HG03095 (cell line): ENCODE results near the gene FAF2.
A peak's percentile ranks its signal among the peaks of the same experiment; 100 is the strongest.
"Not testable (repeated sequence)": the region's sequence is repeated elsewhere in the genome, so short reads cannot be mapped to it uniquely, and the experiment has no call there.

Source experiments
- ATAC-seq: cut with Tn5 transposase; IDR thresholded peaks from one replicate; pipeline ENCODE4 v1.9.1; 2021; ENCODE audit warnings: moderate library complexity; ENCODE audit not compliant: unreplicated experiment

The FAF2 gene

DNA sequence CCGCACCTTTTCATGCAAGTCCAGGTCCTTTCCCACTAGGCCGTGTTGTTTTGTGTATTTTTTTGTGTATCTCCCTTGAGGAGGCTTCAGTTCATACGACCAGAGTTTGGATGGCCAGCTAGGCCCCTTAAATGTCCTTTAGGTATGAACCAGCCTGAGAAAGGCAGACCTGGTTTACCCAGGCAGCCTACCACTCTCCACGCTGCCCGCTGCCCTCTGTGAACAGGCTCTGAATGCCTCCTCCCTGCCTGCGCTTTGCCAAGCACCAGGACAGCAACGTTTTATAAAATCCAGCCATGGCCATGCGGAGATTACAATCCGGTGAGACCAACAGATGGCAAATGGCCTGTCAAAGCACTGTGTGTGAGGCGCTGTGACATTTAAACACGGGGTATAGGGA is 31.2 kb upstream of the FAF2 start:
- no peak for ATAC-seq

DNA sequence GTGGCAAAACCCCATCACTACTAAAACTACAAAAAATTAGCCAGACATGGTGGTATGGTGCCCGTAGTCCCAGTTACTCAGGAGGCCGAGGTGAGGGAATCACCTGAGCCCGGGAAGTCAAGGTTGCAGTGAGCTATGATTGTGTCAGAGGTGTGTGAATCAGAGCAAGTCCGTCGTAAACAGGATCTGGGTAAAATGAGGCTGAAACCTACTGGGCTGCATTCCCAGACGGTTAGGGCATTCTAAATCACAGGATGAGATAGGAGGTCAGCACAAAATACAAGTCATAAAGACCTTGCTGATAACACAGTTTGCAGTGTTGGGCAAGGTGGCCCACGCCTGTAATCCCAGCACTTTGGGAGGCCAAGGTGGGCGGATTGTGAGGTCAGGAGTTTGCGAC is 29.9 kb upstream of the FAF2 start:
- ATAC-seq = no peak

DNA sequence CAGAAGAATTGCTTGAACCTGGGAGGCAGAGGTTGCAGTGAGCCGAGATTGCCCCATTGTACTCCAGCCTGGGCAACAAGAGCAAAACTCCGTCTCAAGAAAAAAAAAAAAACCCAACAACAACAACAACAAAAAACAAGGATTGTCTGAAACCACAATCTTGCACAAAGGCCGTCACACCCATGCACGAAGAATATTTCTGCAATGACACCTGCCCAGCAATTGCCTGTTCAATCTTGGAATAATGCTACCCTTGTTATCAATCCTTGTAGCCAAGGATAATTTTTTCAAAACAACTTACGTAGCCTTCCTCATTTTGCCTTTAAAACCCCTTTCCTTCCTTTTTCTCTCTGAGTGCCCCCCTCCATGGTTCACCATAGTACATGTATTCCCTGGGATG is 28.1 kb upstream of the FAF2 start:
- no peak for ATAC-seq

DNA sequence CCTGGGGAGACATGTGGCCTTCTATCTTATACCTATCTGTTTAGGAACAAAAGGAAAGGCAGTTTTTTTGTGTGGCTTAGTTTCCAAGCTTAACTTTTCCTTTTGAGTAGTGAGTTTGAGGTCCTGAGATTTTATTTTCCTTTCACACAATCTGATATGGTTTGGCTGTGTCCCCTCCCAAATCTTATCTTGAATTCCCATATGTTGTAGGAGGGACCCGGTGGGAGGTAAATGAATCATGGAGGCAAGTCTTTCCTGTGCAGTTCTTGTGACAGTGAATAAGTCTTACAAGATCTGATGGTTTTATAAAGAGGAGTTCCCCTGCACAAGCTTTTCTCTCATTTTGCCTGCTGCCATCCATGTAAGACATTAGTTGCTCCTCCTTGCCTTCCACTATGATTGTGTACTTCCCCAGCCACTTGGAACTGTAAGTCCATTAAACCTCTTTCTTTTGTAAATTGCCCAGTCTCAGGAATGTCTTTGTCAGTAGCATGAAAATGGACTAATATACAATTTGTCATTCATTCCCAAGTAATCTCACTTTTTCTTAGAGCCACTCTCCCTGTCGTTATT is 27.1 kb upstream of the FAF2 start:
- no peak for ATAC-seq

GRCh38 chr5:176424181-176424580 is 24.0 kb upstream of the FAF2 start:
- ATAC-seq = no peak

DNA sequence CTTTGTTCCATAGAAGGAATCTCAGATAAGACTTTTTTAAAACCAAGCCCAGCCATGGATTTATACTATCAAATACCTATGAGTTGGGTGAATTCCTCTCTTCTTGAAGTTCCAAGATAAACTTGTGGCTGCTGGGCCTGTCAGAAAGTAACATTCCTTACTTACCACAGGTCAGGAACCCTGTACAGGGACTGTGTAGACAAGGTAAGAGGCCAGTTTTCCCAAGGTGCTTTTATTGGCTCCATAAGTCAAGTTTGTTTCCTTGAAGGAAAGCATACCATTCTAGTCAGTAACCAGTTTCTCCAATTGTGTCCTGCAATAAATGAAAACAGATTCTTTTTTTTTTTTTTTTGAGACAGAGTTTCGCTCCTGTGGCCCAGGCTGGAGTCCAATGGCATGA is 23.0 kb upstream of the FAF2 start:
- no peak for ATAC-seq

GRCh38 chr5:176425791-176426190 is 22.4 kb upstream of the FAF2 start:
- ATAC-seq = no peak

DNA sequence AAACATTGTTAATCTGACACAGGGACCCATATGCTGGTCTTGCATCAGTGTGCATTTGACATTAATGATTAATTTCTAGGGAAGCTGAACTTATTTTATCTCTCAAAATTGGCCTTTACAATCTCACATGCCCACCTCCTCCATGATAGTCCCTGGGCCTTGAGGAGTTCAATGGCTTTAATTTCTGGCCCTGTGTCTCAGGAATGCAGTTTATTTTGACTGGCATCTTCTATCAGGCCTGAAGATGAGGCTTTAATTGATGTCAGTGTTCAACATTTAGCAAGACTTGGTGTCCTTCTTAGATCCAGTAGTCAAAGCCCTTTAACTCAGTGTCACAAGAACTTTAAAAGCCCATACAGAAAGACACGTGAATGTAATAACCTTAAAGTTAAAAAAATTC is 21.3 kb upstream of the FAF2 start:
- ATAC-seq = no peak

DNA sequence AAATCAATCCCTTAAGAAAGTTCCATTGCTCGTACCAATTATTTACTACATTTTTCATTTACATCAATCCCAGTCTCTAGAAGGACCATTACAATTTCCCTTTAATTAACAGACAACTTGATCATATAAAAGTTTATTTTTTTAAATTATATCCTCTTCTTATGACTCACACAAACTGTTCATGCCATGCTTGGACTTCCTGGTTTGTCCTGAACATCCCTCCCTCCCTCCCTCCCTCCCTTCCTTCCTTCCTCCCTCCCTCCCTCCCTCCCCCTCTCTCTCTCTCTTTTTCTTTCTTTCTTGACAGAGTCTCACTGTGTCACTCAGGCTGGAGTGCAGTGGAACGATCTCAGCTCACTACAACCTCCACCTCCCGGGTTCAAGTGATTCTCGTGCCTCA is 20.2 kb upstream of the FAF2 start:
- ATAC-seq = no peak

DNA sequence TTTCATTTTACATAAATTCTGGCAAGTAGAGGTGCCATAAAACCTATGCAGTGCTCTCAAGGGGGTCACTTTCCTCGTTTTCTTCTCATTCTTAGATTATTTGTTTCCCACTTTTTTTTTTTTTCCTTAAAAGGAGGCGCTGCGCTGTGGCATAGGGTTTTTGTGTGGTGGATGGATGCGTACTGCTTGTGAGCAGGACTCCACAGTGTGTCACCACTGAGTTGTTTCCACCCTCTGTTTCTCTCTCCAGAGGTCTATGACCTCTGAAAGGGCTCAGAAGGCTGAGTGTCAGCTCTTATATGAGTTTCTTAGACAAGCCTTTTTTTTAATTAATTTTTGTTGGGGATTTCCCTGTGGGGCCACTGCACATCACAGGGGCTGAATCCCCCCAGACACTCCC is 18.2 kb upstream of the FAF2 start:
- ATAC-seq = no peak

GRCh38 chr5:176432707-176433106 is 15.5 kb upstream of the FAF2 start:
- ATAC-seq = no peak

- no peak for ATAC-seq
These were observed 11.5 kb upstream of the FAF2 start for GRCh38 chr5:176436656-176437055.

DNA sequence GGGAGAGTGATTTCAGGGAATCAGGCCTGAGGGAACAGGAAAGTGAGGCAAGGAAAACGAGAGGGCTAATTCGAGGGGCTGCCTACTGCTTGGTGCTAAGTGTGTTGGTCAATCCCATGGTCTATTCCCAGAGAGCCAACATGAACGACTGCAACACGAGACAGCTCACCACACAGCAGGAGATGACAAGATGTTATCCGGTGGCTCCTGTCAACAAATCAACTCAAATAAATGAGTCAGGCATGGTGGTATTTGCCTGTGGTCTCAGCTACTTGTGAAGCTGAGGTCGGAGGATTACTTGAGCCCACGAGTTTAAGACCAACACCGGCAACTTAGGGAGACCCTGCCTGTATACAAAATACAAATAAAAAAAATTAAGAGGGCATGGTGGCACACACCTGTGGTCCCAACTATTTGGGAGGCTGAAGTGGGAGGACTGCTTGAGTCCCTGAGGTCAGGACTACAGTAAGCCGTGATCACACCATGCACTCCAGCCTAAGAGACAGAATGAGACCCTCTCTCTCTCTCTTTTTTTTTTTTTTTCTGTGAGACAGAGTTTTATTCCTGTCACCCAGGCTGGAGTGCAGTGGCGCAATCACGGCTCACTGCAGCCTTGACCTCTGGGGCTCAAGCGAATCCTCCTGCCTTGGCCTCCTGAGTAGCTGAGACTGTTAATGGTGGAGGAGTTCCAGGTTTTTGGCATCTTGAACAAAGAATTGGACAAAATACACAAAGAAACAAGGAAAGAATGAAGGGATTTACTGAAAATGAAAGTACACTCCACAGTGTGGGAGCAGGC is 9.0 kb upstream of the FAF2 start:
- no peak for ATAC-seq

- no peak for ATAC-seq
These were observed 7.1 kb upstream of the FAF2 start for GRCh38 chr5:176440927-176441706.

DNA sequence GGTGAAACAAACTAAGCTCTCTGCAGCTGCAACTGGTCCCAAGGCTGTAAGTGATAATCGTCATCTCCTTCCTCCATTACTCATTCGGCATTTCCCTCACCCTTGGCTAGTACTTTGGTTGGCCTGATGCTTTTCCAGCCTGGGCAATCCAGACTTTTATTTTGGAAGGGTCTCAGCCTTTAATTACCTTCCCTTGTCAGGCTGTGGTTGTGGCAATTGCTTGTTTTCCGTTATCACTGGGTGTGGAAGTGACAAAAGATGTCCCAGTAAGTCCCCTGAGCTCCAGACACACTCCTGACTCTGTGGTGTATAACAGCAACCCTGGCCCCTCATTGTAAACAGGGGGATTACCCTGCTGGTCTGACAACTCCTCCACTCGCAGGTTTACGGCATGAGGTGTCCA is 6.3 kb upstream of the FAF2 start:
- ATAC-seq = no peak

DNA sequence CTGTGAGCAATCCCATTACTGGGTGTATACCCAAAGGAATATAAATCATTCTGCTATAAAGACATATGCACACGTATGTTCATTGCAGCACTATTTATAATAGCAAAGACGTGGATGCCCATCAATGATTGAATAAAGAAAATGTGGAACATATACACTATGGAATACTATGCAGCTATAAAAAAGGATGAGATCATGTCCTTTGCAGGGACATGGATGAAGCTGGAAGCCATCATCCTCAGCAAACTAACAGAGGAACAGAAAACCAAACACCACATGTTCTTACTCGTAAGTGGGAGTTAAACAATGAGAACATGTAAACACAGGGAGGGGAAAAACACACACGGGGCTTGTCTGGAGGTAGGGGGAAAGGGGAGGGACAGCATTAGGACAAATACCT is 5.3 kb upstream of the FAF2 start:
- not testable (repeated sequence) for ATAC-seq

DNA sequence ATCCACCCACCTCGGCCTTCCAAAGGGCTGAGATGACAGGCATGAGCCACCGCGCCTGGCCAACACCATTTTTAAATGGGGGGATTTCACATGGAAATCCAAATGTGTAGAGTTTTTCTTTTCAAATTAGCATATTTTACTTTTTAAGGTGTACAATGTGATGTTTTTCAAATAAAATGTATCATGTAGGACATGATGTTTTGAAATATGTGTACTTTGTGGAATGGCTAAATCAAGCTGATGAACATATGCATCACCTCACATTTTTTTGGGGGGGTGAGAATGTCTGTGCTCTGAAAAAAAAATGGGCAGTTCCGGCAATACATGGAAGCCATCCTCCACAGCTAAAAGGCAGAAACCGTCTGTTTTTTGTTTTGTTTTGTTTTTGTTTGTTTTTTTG is 3.4 kb upstream of the FAF2 start:
- ATAC-seq = no peak

- ATAC-seq = no peak
These were observed 2.0 kb upstream of the FAF2 start for GRCh38 chr5:176446028-176446665.

DNA sequence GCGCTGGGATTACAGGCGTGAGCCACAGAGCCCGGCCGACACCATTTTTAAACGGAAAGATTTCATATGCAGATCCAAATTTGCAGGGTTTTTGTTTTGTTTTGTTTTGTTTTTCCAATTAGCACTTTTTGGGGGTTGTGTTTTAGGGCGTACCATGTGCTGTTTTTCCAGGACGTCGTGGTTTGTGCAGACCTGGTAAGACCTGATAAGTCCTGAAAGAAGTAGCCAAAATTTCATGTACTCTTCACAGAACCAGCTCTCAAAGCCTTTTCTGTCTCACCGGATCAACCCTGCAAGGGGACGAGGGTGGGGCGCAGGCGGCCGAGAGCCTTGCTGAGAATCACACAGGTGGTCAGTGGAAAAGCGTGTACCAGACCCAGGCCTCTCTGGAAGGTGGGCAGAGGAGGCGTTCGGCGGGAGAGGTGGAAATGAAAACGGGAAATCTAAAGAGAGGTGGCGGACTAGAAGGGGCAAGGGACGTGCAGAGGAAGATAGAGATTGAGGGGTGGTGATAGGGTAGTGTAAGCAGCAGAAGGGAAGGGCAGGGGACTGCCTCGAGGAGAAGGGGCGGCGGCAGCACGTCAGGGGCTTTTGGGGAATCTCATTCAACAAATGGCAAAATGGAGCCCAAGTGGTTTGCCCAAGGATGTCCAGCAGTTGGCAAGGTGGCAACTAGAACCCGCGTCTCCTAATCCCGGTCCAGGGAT is 1.1 kb upstream of the FAF2 start:
- no peak for ATAC-seq

DNA sequence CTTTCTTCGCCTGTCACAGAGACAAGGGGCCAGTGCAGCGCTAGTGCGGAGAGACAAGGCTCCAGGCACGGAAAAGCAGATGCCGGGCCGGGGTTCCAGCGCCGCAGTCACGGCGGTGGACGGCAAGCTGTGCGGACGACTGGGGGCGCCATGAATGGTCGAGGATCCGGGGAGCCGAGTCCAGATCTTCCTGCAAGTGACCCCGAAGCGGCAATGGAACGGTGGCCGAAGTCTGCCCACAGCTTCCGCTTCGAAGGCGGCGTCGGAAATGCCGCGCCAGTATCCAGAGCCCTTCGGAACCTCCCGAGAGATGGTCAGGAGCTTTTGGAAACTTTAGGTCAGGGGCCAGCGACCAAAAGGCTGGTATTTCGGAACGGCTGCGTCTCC is 601 bp upstream of the FAF2 start:
- ATAC-seq = peak; percentile 30

- ATAC-seq = no peak
These were observed 1.9 kb downstream of the FAF2 start for GRCh38 chr5:176450077-176450476.
